VCaP (cell line): Measurements from ENCODE around the gene GATD1.

Source experiments
- H3K27ac ChIP-seq: fragments of 450-650 bp; 2 replicates; pipeline ENCODE4 v1.5.1; 2017
- CTCF ChIP-seq: fragments of 450-650 bp; conservative IDR thresholded peaks from 2 replicates; pipeline ENCODE4 v1.5.1; 2017; ENCODE audit warnings: mild to moderate bottlenecking, moderate library complexity

GATD1 gene

GRCh38 chr11:792535-792821 lies 15.2 kb upstream of the GATD1 start:
- H3K27ac ChIP-seq = no peak overlapping the region
- no peak for TF ChIP-seq CTCF

- TF ChIP-seq CTCF = no peak
- no peak overlapping the region for H3K27ac ChIP-seq
These were observed 14.6 kb upstream of the GATD1 start for GRCh38 chr11:791658-792534.

GRCh38 chr11:790721-791564 lies 13.7 kb upstream of the GATD1 start:
- no peak overlapping the region for H3K27ac ChIP-seq
- TF ChIP-seq CTCF = no peak

- TF ChIP-seq CTCF = no peak
- H3K27ac ChIP-seq = no peak within 1 kb of the TSS
These were observed 12.7 kb upstream of the GATD1 start, which contains the start of gene CEND1 for GRCh38 chr11:789943-790342. Gene CEND1 (minus strand): TSS chr11:790090. CDS start chr11:788576, 1,514 bp downstream.

- no peak for TF ChIP-seq CTCF
These were observed 12.0 kb upstream of the GATD1 start for GRCh38 chr11:788953-789940.

GRCh38 chr11:788009-788640 lies 10.8 kb upstream of the GATD1 start:
- TF ChIP-seq CTCF = no peak
- H3K27ac ChIP-seq = no peak overlapping the region

More at GRCh38 chr11:788953-789940, 12.0 kb upstream of the GATD1 start:
- no peak overlapping the region for H3K27ac ChIP-seq
